Measurements from ENCODE around the gene NDFIP2.

NDFIP2 gene

GRCh38 chr13:79450110-79450509, 30.8 kb upstream of the NDFIP2 start:
- DNase-seq: no peak
- Mint-ChIP-seq H3K27me3 (peaks cover 7% of the 10 kb centered on the region), H3K36me3 (no peaks in the 10 kb centered on the region), H3K4me3 (no peak overlapping the region), H3K9me3 (peaks cover 2% of the 10 kb centered on the region), H3K27ac (no peak overlapping the region), H3K4me1 (peaks cover 68% of the 10 kb centered on the region)
- CTCF ChIA-PET: interaction anchor here (0.9 kb wide), 1 partner anchor 26 kb away, joined by 3 read pairs; no protein-coding TSS in a partner anchor

- Mint-ChIP-seq H3K27ac (peak overlapping the region; percentile 30), H3K9me3 (peaks cover 2% of the 10 kb centered on the region), H3K4me3 (no peak overlapping the region), H3K27me3 (peaks cover 3% of the 10 kb centered on the region), H3K36me3 (peaks cover 3% of the 10 kb centered on the region), H3K4me1 (peaks cover 58% of the 10 kb centered on the region)
- DNase-seq: peak; percentile 85
- CTCF ChIA-PET: interaction anchor here (1.2 kb wide), 1 partner anchor 27 kb away, joined by 9 read pairs; no protein-coding TSS in a partner anchor
These were observed 29.4 kb upstream of the NDFIP2 start for GRCh38 chr13:79451500-79451962.

DNA sequence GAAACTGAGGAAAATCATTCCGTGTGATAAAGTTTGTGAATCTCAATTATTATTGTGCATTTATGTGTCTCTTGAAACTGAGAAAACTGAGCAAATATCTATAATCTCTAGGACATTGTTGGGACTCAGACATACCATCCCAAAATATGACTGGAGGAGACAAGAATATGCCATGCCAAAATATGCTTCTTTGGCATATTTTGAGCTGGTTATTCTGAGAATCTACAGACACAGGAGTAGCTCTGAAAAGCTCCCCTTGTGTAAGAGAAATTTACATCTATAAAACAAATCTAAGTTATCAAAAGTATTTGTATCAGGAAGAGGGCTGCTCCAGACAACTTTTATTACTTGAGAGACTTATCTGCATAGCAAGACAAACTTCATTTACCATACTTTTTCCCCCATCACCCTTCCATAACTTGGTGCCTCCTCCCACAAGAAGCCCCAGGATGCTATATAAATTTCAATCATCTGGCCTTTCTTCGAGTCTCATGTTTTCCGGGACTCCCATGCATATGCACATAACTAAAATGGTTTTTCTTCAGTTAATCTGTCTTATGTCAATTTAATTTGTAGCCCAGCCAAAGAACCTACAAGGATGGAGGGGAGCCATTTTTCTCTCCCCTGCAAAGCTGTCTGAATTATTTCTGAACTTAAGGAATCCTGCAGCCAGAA, 28.6 kb upstream of the NDFIP2 start:
- Mint-ChIP-seq H3K27me3 (peaks cover 3% of the 10 kb centered on the region), H3K4me1 (peaks cover 57% of the 10 kb centered on the region), H3K27ac (no peak overlapping the region), H3K4me3 (no peak overlapping the region), H3K36me3 (peaks cover 3% of the 10 kb centered on the region), H3K9me3 (peaks cover 2% of the 10 kb centered on the region)
- CTCF ChIA-PET: interaction anchor here (1.2 kb wide), 1 partner anchor 28 kb away, joined by 9 read pairs; no protein-coding TSS in a partner anchor
- DNase-seq: no peak

- H3K4me3 Mint-ChIP-seq: no peak overlapping the region
- H3K9me3 Mint-ChIP-seq: no peaks in the 10 kb centered on the region
- H3K27ac Mint-ChIP-seq: no peak overlapping the region
- no peak for DNase-seq
- peaks cover 37% of the 10 kb centered on the region for H3K4me1 Mint-ChIP-seq
- peaks cover 3% of the 10 kb centered on the region for H3K36me3 Mint-ChIP-seq
- CTCF ChIA-PET: interaction anchor here (0.7 kb wide), 1 partner anchor 518 kb away, joined by 3 read pairs; no protein-coding TSS in a partner anchor
- H3K27me3 Mint-ChIP-seq: peaks cover 3% of the 10 kb centered on the region
These were observed 25.6 kb upstream of the NDFIP2 start for GRCh38 chr13:79455331-79455730.

DNA sequence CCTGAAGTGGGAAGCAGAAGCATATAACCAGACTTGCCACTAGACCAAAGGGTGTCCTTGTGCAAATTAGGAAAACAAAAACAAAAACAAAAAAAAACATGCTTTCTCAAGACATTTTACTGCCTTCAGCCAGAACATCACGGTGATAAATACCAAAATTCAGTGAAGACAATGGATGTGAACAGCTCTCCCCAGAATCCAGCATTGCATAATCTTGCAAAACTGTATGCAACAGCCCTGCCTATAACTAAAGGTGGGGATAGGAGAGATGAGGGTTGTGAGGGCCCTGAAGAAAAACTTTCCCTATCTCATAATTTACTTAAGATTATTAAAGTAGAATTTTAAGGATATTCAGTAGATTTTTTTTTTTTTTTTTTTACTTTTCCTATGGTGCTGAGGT, 24.9 kb upstream of the NDFIP2 start:
- no peak for DNase-seq
- Mint-ChIP-seq H3K4me3 (no peak overlapping the region), H3K36me3 (peaks cover 3% of the 10 kb centered on the region), H3K27me3 (peaks cover 3% of the 10 kb centered on the region), H3K9me3 (no peaks in the 10 kb centered on the region), H3K27ac (no peak overlapping the region), H3K4me1 (peaks cover 34% of the 10 kb centered on the region)
- CTCF ChIA-PET: interaction anchor here (1.7 kb wide), 1 partner anchor 32 kb away, joined by 8 read pairs; no protein-coding TSS in a partner anchor

- CTCF ChIA-PET: interaction anchor here (1.7 kb wide), 1 partner anchor 33 kb away, joined by 8 read pairs; no protein-coding TSS in a partner anchor
- no peak overlapping the region for H3K4me3 Mint-ChIP-seq
- no peak for DNase-seq
- peaks cover 3% of the 10 kb centered on the region for H3K36me3 Mint-ChIP-seq
- no peak overlapping the region for H3K27ac Mint-ChIP-seq
- H3K9me3 Mint-ChIP-seq: no peaks in the 10 kb centered on the region
- peaks cover 27% of the 10 kb centered on the region for H3K4me1 Mint-ChIP-seq
- peaks cover 3% of the 10 kb centered on the region for H3K27me3 Mint-ChIP-seq
These were observed 24.1 kb upstream of the NDFIP2 start for GRCh38 chr13:79456656-79457365.

- no peak overlapping the region for H3K27ac Mint-ChIP-seq
- H3K9me3 Mint-ChIP-seq: no peaks in the 10 kb centered on the region
- CTCF ChIA-PET: interaction anchor here (1.7 kb wide), 1 partner anchor 34 kb away, joined by 8 read pairs; no protein-coding TSS in a partner anchor
- no peak overlapping the region for H3K4me3 Mint-ChIP-seq
- peaks cover 3% of the 10 kb centered on the region for H3K27me3 Mint-ChIP-seq
- peaks cover 3% of the 10 kb centered on the region for H3K36me3 Mint-ChIP-seq
- H3K4me1 Mint-ChIP-seq: peaks cover 21% of the 10 kb centered on the region
- DNase-seq: no peak
These were observed 23.6 kb upstream of the NDFIP2 start for GRCh38 chr13:79457390-79457789.

DNA sequence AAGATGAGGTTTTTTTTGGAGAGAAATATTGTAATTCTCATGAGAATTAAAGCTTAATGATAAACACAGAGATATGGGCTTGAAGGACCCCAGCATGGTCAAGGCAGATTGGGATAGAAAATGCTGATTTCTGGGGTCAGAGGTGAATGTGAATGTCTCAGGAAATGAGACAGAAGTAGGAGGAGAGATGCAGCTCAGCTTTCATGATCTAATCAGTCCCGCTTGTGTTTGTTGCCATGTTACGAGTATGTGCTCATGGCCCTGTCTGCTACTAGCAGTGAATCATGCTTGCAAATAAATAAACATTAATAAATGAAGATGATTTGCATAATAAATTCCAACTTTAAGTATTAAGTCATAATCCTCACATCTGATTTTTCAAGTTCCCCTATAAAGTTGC, 23.0 kb upstream of the NDFIP2 start:
- DNase-seq: no peak
- Mint-ChIP-seq H3K27ac (no peak overlapping the region), H3K4me1 (peaks cover 16% of the 10 kb centered on the region), H3K36me3 (peaks cover 3% of the 10 kb centered on the region), H3K27me3 (peaks cover 3% of the 10 kb centered on the region), H3K4me3 (no peak overlapping the region), H3K9me3 (no peaks in the 10 kb centered on the region)
- CTCF ChIA-PET: interaction anchor here (2.0 kb wide), 1 partner anchor 33 kb away, joined by 8 read pairs; no protein-coding TSS in a partner anchor

DNA sequence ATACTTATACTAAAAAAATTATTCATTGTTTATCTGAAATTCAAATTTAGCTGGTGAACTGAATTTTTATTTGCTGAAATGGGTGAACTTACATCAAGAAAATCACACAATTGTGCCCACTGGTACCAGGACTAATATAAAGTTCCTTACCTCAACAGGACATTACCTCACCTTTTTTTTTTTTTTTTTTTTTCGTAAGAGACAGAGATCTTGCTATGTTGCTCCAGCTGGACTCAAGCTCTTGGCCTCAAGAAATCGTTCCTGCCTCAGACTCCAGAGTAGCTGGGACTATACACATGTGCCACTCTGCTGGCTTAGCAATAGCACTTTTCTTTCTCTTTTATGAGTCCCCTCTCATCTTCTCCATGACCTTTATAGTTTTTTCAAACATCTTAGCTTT, 22.5 kb upstream of the NDFIP2 start:
- Mint-ChIP-seq H3K4me1 (peaks cover 11% of the 10 kb centered on the region), H3K9me3 (no peaks in the 10 kb centered on the region), H3K27ac (peak overlapping the region; percentile 6), H3K36me3 (peaks cover 3% of the 10 kb centered on the region), H3K4me3 (no peak overlapping the region), H3K27me3 (peaks cover 3% of the 10 kb centered on the region)
- DNase-seq: no peak
- CTCF ChIA-PET: interaction anchor here (2.0 kb wide), 1 partner anchor 34 kb away, joined by 8 read pairs; no protein-coding TSS in a partner anchor

- no peak for DNase-seq
- H3K9me3 Mint-ChIP-seq: no peaks in the 10 kb centered on the region
- CTCF ChIA-PET: interaction anchor here (2.0 kb wide), 1 partner anchor 35 kb away, joined by 8 read pairs; no protein-coding TSS in a partner anchor
- peaks cover 3% of the 10 kb centered on the region for H3K27me3 Mint-ChIP-seq
- H3K36me3 Mint-ChIP-seq: peaks cover 3% of the 10 kb centered on the region
- peaks cover 11% of the 10 kb centered on the region for H3K4me1 Mint-ChIP-seq
- no peak overlapping the region for H3K4me3 Mint-ChIP-seq
- no peak overlapping the region for H3K27ac Mint-ChIP-seq
These were observed 21.0 kb upstream of the NDFIP2 start for GRCh38 chr13:79459906-79460305.

- Mint-ChIP-seq H3K36me3 (peaks cover 2% of the 10 kb centered on the region), H3K27ac (no peak overlapping the region), H3K27me3 (no peaks in the 10 kb centered on the region), H3K9me3 (no peaks in the 10 kb centered on the region), H3K4me1 (peaks cover 5% of the 10 kb centered on the region), H3K4me3 (no peak overlapping the region)
- CTCF ChIA-PET: interaction anchor here (1.9 kb wide), 1 partner anchor 18 kb away, joined by 4 read pairs; the partner anchor contains the start of gene NDFIP2
- DNase-seq: no peak
These were observed 18.1 kb upstream of the NDFIP2 start for GRCh38 chr13:79462895-79463294.

DNA sequence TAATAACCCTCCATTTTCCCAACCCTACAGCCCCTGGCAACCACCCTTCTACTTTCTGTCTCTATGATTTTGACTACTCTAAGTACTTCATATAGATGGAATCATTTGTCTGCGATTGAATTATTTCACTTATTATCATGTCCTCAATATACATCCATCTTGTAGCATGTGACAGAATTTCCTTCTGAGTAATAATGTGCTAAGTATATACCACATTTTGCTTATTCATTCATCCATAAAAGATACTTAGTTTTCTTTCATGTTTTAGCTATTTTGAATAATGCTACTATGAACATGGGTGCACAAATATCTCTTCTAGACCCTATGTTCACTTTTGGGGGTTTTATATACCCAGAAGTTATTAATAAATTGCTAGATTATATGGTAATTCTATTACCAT, 17.4 kb upstream of the NDFIP2 start:
- H3K27ac Mint-ChIP-seq: no peak overlapping the region
- no peak overlapping the region for H3K4me3 Mint-ChIP-seq
- peaks cover 1% of the 10 kb centered on the region for H3K4me1 Mint-ChIP-seq
- no peaks in the 10 kb centered on the region for H3K27me3 Mint-ChIP-seq
- no peaks in the 10 kb centered on the region for H3K9me3 Mint-ChIP-seq
- DNase-seq: no peak
- peaks cover 2% of the 10 kb centered on the region for H3K36me3 Mint-ChIP-seq
- CTCF ChIA-PET: interaction anchor here (1.9 kb wide), 1 partner anchor 18 kb away, joined by 4 read pairs; the partner anchor contains the start of gene NDFIP2

- Mint-ChIP-seq H3K9me3 (no peaks in the 10 kb centered on the region), H3K36me3 (peaks cover 2% of the 10 kb centered on the region), H3K4me3 (no peak overlapping the region), H3K4me1 (no peaks in the 10 kb centered on the region), H3K27me3 (peaks cover 4% of the 10 kb centered on the region), H3K27ac (no peak overlapping the region)
- DNase-seq: no peak
- CTCF ChIA-PET: no interaction called here
These were observed 14.1 kb upstream of the NDFIP2 start for GRCh38 chr13:79466872-79467271.

DNA sequence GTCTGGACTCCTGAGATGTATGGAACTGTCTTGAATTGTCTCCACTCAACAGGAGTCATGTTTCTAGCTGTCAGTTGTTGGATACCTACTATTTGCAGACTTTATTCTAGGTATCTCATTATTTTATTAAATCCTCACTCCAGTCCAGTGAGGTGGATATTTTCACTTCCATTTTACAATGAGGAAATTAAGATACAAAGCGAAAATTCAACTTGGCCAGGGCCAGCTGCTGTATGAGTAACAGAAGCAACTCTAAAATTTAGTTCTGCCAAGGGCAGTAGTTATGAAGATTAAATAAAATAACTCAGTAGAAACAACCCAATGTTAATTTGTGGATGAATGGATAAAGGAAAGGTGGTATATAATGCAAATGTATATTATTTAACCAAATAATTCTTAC, 12.6 kb upstream of the NDFIP2 start:
- DNase-seq: no peak
- Mint-ChIP-seq H3K4me1 (no peaks in the 10 kb centered on the region), H3K27me3 (peaks cover 4% of the 10 kb centered on the region), H3K27ac (no peak overlapping the region), H3K9me3 (no peaks in the 10 kb centered on the region), H3K4me3 (no peak overlapping the region), H3K36me3 (peaks cover 2% of the 10 kb centered on the region)
- CTCF ChIA-PET: no interaction called here

Data from activated naive CD4-positive, alpha-beta T cell treated with anti-CD3 and anti-CD28 coated beads, Interleukin-2, amount 10 ng/mL, durations not matched to agents 7 days and 5 days (primary cell).